Mucosa of rectum (tissue), 2 donors: ENCODE data around the gene CTAG1B.

Experiments
- H3K27ac ChIP-seq, 2 donors: one replicate each; pipeline ENCODE4 v1.7.0; 2013; ENCODE audit warnings: inconsistent platforms in 2 of 2, low read depth in 2 of 2, low read length in 2 of 2
- H3K27me3 ChIP-seq, 2 donors: one replicate each; pipeline ENCODE4 v1.7.0; 2013; ENCODE audit warnings: low read length in 2 of 2; ENCODE audit not compliant: control insufficient read depth in 2 of 2, insufficient read depth in 2 of 2
- H3K36me3 ChIP-seq, 2 donors: one replicate each; pipeline ENCODE4 v1.7.0; 2013; ENCODE audit warnings: low read length in 2 of 2; ENCODE audit not compliant: control insufficient read depth in 2 of 2, insufficient read depth in 2 of 2
- H3K4me1 ChIP-seq, 2 donors: one replicate each; pipeline ENCODE4 v1.7.0; 2013; ENCODE audit warnings: low read length in 2 of 2, mild to moderate bottlenecking in 1 of 2; ENCODE audit not compliant: control insufficient read depth in 2 of 2, insufficient read depth in 2 of 2
- H3K4me3 ChIP-seq, 2 donors: one replicate each; pipeline ENCODE4 v1.7.0; 2013; ENCODE audit warnings: low read length in 2 of 2
- H3K9ac ChIP-seq, 2 donors: one replicate each; pipeline ENCODE4 v1.7.0; 2013; ENCODE audit warnings: low read length in 2 of 2, low read depth in 1 of 2, mild to moderate bottlenecking in 1 of 2
- H3K9me3 ChIP-seq, 2 donors: one replicate each; pipeline ENCODE4 v1.7.0; 2013; ENCODE audit warnings: low read length in 2 of 2; ENCODE audit not compliant: control insufficient read depth in 2 of 2
- donor health status: healthy.
- donor health status: Normal muscosa, but diverticular disease.

The CTAG1B gene

DNA sequence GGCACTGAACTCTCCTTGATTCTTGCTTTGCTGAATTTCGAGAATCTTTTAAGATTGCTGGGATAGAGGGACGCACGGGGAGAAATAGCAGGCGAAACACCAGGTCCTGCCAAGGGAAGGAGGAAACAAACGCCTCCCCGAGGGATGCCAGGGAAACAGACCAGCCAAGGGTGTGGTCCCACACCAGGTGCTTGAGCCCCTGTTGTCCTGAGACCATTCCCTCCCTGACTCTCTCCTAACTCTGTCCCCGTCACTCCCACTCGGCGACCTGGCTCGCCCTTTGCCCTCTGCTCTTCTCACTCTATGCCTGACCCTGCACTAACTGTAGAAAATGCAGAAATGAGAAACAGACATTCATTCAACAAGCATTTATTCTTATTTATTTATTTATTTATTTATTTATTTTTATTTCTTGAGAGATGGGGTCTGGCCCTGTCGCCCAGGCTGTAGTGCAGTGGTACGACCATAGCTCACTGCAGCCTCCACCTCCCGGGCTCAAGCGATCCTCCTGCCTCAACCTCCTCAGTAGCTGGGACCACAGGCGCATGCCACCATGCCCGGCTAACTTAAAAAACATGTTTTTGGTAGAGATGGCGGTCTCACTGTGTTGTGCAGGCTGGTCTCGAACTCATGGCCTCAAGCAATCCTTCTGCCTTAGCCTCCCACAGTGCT is 16.2 kb downstream of the CTAG1B start:
- peaks cover 3 to 4% of the 10 kb centered on the region in 2 donors for H3K27me3 ChIP-seq
- no peaks in the 10 kb centered on the region for H3K36me3 ChIP-seq
- no peaks in the 10 kb centered on the region for H3K9me3 ChIP-seq
- no peak overlapping the region for H3K9ac ChIP-seq
- no peak overlapping the region for H3K27ac ChIP-seq
- H3K4me3 ChIP-seq, result no peak overlapping the region
- H3K4me1 ChIP-seq, result no peaks in the 10 kb centered on the region

DNA sequence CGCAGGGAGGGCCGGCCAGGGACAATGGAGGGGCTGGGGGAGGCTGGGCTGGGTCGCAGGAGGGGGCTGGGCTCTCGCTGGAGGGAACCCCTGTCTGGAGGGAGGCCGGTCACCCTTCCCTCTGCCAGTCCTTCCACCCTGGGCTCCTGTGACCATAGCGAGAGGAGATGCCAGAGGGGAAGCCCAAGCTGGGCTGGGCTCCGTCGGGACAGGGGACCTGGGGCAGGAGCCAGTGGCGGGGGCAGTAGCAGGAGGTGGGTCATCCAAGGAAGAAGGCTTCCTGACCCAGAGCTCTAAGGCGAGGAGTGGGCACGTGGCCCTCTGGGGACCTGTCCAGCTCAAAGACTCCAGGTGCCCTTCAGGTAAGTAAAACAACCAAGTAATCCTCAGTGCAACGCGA is 16.9 kb downstream of the CTAG1B start:
- H3K9me3 ChIP-seq, result no peaks in the 10 kb centered on the region
- no peaks in the 10 kb centered on the region for H3K36me3 ChIP-seq
- H3K27me3 ChIP-seq, result peaks cover 3 to 4% of the 10 kb centered on the region in 2 donors
- no peaks in the 10 kb centered on the region for H3K4me1 ChIP-seq
- no peak overlapping the region for H3K27ac ChIP-seq
- no peak overlapping the region for H3K4me3 ChIP-seq
- H3K9ac ChIP-seq, result no peak overlapping the region

DNA sequence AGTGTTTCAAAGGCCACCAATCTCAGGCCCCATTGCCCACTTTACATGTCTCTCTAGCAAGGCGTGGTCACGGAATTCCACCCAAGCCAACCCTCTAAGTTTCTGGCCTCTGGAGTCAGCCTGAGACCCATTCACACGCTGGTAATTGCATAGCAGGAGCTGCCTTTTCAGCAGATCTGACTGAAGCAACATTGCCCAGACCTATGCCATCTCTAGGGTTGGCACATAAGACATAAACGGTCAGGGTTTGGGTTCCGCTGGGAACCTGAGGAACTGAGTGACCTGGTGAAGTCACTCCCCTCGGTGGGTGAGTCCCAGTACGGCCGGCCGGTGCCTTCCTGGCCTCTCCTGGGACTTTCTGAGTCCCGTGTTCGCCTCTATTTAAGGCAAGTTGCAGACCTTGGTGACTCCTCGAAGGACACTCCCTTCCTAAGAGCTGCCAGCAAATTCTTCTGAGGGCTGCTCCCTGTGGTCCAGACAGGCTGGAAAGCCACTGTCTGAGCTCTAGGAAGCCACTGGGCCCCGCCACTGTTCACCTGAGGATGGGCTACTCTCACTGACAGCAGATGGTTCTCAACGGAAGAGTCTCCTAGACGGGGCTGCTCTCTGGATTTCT is 18.2 kb downstream of the CTAG1B start:
- H3K9me3 ChIP-seq, result no peaks in the 10 kb centered on the region
- H3K9ac ChIP-seq, result no peak overlapping the region
- H3K27me3 ChIP-seq, result peaks cover 0 to 3% of the 10 kb centered on the region in 2 donors
- H3K4me1 ChIP-seq, result no peaks in the 10 kb centered on the region
- H3K36me3 ChIP-seq, result no peaks in the 10 kb centered on the region
- H3K4me3 ChIP-seq, result no peak overlapping the region
- H3K27ac ChIP-seq, result no peak overlapping the region

GRCh38 chrX:154599531-154599930 is 19.6 kb downstream of the CTAG1B start:
- H3K27ac ChIP-seq, result no peak overlapping the region
- no peak overlapping the region for H3K4me3 ChIP-seq
- no peak overlapping the region for H3K9ac ChIP-seq
- H3K9me3 ChIP-seq, result no peaks in the 10 kb centered on the region
- H3K36me3 ChIP-seq, result no peaks in the 10 kb centered on the region
- H3K27me3 ChIP-seq, result peaks cover 0 to 3% of the 10 kb centered on the region in 2 donors
- H3K4me1 ChIP-seq, result no peaks in the 10 kb centered on the region

DNA sequence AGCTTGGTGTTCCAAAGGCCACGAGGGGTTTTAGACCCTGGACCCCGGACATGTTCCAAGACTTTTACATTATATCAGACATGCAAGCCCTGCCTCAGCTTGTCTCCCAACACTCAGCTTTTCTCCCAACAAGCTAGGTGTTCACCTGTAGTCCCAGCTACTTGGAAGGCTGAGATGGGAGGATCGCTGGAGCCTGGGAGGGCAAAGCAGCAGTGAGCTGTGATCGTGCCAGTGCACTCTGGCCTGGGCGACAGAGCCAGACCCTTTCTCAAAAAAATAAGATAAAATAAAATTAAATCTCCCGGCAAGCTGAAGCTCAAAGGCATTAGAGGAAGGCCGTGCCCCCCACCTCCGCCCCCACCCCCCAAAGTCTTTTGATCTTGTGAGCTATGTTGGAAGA is 20.4 kb downstream of the CTAG1B start:
- H3K27me3 ChIP-seq, result peaks cover 0 to 3% of the 10 kb centered on the region in 2 donors
- no peak overlapping the region for H3K4me3 ChIP-seq
- H3K4me1 ChIP-seq, result no peaks in the 10 kb centered on the region
- H3K9ac ChIP-seq, result no peak overlapping the region
- no peaks in the 10 kb centered on the region for H3K9me3 ChIP-seq
- H3K27ac ChIP-seq, result no peak overlapping the region
- H3K36me3 ChIP-seq, result no peaks in the 10 kb centered on the region

DNA sequence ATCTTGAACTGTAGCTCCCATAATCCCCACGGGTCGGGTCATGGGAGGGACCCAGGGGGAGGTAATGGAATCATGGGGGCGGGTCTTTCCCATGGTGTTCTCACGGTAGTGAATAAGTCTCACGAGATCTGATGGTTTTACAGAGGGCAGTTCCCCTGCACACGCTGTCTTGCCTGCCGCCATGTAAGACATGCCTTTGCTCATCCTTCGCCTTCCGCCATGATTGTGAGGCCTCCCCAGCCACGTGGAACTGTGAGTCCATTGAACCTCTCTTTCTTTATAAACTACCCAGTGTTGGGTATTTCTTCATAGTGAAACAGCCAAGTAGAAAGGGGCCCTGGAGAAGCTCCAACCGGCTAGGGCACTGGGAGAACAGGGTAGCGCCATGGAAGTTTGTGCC is 21.9 kb downstream of the CTAG1B start:
- H3K27ac ChIP-seq, result no peak overlapping the region
- H3K4me1 ChIP-seq, result no peaks in the 10 kb centered on the region
- H3K9me3 ChIP-seq, result no peaks in the 10 kb centered on the region
- no peaks in the 10 kb centered on the region for H3K27me3 ChIP-seq
- no peaks in the 10 kb centered on the region for H3K36me3 ChIP-seq
- no peak overlapping the region for H3K4me3 ChIP-seq
- no peak overlapping the region for H3K9ac ChIP-seq

DNA sequence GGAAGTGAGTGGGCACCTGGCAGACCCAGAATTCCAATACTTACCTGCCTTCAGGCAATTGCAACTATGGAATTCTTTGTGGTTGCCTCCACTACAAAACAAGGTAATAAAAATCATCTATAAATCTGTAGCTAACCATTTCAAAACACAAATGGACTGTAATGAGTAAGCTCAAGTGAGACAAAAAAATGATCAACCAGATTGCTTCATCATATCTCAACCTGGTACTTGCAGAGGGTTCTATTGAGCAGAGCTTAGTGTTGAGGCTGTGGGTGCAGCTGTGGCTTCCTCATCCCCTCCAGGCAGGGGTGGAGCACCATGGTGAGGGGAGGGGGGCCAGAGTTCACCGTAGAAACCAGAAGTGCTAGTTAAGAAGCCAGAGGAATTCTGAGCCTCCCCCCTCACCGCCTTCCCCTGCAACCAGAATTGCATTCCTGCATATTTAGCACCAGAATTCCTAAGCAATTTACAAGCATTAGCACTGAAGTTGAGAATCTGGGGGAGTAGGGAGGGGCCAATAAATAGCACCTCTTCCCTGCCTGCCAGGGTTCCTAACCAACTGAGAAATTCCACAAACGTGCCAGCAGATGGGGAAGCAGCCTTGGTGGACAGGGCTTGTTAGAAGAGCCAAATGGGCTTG is 22.7 kb downstream of the CTAG1B start:
- Histone ChIP-seq H3K27me3 (no peaks in the 10 kb centered on the region), H3K9ac (no peak overlapping the region), H3K27ac (no peak overlapping the region), H3K9me3 (no peaks in the 10 kb centered on the region), H3K4me3 (no peak overlapping the region), H3K36me3 (no peaks in the 10 kb centered on the region), H3K4me1 (no peaks in the 10 kb centered on the region)

DNA sequence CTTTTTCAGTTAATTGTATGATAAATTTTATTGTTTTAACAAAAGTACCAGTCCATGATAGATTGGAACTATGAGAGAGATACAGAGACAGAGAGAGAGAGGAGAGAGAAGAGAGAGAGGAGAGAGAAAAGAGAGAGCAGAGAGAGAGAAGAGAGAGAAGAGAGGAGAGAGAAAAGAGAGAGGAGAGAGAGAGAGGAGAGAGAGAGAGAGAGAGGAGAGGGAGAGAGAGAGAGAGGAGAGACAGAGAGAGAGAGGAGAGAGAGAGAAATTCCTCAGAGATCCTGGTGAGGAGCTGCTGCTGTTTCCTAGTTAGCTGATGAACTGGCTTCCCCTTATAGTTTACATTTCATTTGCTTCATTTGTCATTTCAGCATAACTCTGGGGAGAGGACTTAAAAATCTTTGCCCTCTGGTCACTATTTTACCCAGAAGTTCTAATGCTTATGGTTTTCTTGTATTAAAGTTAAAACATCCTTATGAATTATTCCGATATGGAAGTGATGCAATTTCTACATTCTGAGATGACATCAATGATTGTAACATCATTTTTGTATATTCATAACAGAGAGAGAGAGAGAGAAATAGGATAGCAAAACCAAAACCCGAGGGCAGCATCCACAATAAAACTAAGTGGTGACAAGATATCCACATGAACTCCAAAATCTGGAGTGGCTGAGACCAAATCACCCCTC is 23.4 kb downstream of the CTAG1B start:
- Histone ChIP-seq H3K27ac (no peak overlapping the region), H3K27me3 (no peaks in the 10 kb centered on the region), H3K9me3 (no peaks in the 10 kb centered on the region), H3K9ac (no peak overlapping the region), H3K4me3 (no peak overlapping the region), H3K36me3 (no peaks in the 10 kb centered on the region), H3K4me1 (no peaks in the 10 kb centered on the region)

GRCh38 chrX:154594491-154594890 is 24.6 kb downstream of the CTAG1B start:
- Histone ChIP-seq H3K27ac (no peak overlapping the region), H3K9ac (no peak overlapping the region), H3K4me3 (no peak overlapping the region), H3K4me1 (no peaks in the 10 kb centered on the region), H3K36me3 (no peaks in the 10 kb centered on the region), H3K9me3 (no peaks in the 10 kb centered on the region), H3K27me3 (no peaks in the 10 kb centered on the region)

DNA sequence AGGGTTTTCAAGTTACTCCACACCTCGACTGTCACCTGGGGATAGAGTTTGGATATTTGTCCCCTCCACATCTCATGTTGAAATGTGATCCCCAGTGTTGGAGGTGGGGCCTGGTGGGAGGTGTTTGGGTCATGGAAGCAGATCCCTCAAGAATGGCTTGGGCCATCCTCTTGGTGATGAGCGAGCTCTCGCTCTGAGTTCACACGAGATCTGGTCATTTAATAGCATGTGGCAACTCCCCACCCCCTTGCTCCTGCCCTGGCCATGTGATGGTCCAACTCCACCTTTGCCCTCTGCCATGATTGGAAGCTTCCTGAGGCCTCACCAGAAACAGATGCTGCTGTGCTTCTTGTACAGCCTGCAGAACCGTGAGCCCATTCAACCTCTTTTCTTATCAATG is 25.9 kb downstream of the CTAG1B start:
- no peak overlapping the region for H3K4me3 ChIP-seq
- H3K4me1 ChIP-seq, result no peaks in the 10 kb centered on the region
- no peak overlapping the region for H3K27ac ChIP-seq
- H3K9ac ChIP-seq, result no peak overlapping the region
- H3K27me3 ChIP-seq, result no peaks in the 10 kb centered on the region
- no peaks in the 10 kb centered on the region for H3K9me3 ChIP-seq
- H3K36me3 ChIP-seq, result no peaks in the 10 kb centered on the region
